A673 (cell line): ENCODE data around the gene CCM2L.

Experiments
- EZH2 ChIP-seq: fragments of 200-600 bp; sonication (generic); IDR thresholded peaks from 2 replicates; pipeline ENCODE4 v1.6.1; 2017; ENCODE audit warnings: borderline replicate concordance, low read depth, mild to moderate bottlenecking, mixed read lengths, antibody characterized with exemption, low read length; ENCODE audit not compliant: poor library complexity, severe bottlenecking
- TF ChIP-seq, protein P1 (sequence below): fragments of 300-800, 200-600 bp; sonication (generic); conservative IDR thresholded peaks from 2 replicates; pipeline ENCODE4 v1.5.1; 2017; ENCODE audit warnings: low read depth, mild to moderate bottlenecking, antibody characterized with exemption, low read length, moderate library complexity, mixed read lengths

GRCh38 chr20:32024683-32025295 lies 14.6 kb downstream of the CCM2L start:
- TF ChIP-seq EZH2, result no peak
- TF ChIP-seq, protein P1, sequence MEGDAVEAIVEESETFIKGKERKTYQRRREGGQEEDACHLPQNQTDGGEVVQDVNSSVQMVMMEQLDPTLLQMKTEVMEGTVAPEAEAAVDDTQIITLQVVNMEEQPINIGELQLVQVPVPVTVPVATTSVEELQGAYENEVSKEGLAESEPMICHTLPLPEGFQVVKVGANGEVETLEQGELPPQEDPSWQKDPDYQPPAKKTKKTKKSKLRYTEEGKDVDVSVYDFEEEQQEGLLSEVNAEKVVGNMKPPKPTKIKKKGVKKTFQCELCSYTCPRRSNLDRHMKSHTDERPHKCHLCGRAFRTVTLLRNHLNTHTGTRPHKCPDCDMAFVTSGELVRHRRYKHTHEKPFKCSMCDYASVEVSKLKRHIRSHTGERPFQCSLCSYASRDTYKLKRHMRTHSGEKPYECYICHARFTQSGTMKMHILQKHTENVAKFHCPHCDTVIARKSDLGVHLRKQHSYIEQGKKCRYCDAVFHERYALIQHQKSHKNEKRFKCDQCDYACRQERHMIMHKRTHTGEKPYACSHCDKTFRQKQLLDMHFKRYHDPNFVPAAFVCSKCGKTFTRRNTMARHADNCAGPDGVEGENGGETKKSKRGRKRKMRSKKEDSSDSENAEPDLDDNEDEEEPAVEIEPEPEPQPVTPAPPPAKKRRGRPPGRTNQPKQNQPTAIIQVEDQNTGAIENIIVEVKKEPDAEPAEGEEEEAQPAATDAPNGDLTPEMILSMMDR, result no peak
